Measurements from ENCODE around the gene SPEM1. TPM values are rescaled to one million over a fixed set of nuclear protein-coding genes. Genes with fewer than 3 reads are reported as not detected.

SPEM1 gene
- total and polyA plus RNA-seq, 2 of the 13 experiments (the other 11 are each of a cell fraction or from before 2014, with no cell fraction given): not detected

GRCh38 chr17:7405350-7406234 is 14.5 kb upstream of the SPEM1 start:
- TSS peak; percentile 48 for BruUV-seq (replicated peaks)
- no peak for TF ChIP-seq MTA3 (CRISPR knock-in tag; IDR thresholded peaks at IDR 0.05)
- no peak for TF ChIP-seq ZNF407 (CRISPR knock-in tag; IDR thresholded peaks at IDR 0.05; ENCODE audit: not compliant biosample characterization)
- peak; percentile 13; the same call in 1 of the 2 replicates for TF ChIP-seq GABPB1 (CRISPR knock-in tag; IDR thresholded peaks at IDR 0.05)
- no peak for TF ChIP-seq ZNF451 (CRISPR knock-in tag; IDR thresholded peaks at IDR 0.05)
- peak; percentile 42 for TF ChIP-seq PATZ1 (CRISPR knock-in tag; IDR thresholded peaks at IDR 0.05)
- peak; percentile 33 for TF ChIP-seq SRSF1 (optimal IDR thresholded peaks at IDR 0.05; ENCODE audit: low read depth, low read length)
- TF ChIP-seq SNAPC2 (CRISPR knock-in tag; IDR thresholded peaks at IDR 0.05): no peak
- no peak for TF ChIP-seq ZBTB4 (CRISPR knock-in tag; IDR thresholded peaks at IDR 0.05; ENCODE audit: borderline replicate concordance)

More at GRCh38 chr17:7405350-7406234, 14.5 kb upstream of the SPEM1 start:
- peaks cover 18% of the 10 kb centered on the region for H3K4me1 ChIP-seq (ENCODE audit: insufficient read depth, low read length)
- CTCF ChIA-PET (ENCODE audit: low intra/inter-chr PET ratio, low total read pairs): no interaction called here
- no peak overlapping the region for H3K27ac ChIP-seq (ENCODE audit: extremely low read length, insufficient read depth, low read length)
- DNase-seq (ENCODE audit: low spot score) (no peak), FAIRE-seq (no peak), ATAC-seq (no peak)
- H3K9me3 ChIP-seq (ENCODE audit: low read length): no peaks in the 10 kb centered on the region
- H2AFZ ChIP-seq (ENCODE audit: low read length): no peak overlapping the region
- H3K9ac ChIP-seq (ENCODE audit: insufficient read depth, low read depth, low read length): peak overlapping the region; percentile 69; the same call in 1 of the 2 replicates
- no peaks in the 10 kb centered on the region; a peak in 1 of 5 replicates for H3K27me3 ChIP-seq (ENCODE audit: control insufficient read depth in 1 of 2, insufficient read depth in 2 of 2, low read length in 2 of 2)
- peaks cover 4% of the 10 kb centered on the region for H3K79me2 ChIP-seq (ENCODE audit: insufficient read depth, low read length)
- WGBS (ENCODE audit: low lambda C conversion rate): 19% methylated on average over 28 of the region's 38 CpGs
- H3K4me2 ChIP-seq (ENCODE audit: low read depth, low read length): peak overlapping the region; percentile 80
- H3K4me3 ChIP-seq (replicated peaks in 1 of 3; ENCODE audit: insufficient read depth in 1 of 3, low read depth in 2 of 3, low read length in 3 of 3): peak overlapping the region; percentile 62 to 95 (median 70)
- in situ Hi-C loops (cut with HindIII; ENCODE audit: extremely low pct_ligation_motif_present, low pct_unique_long_range_greater_than_20kb) (no loop called here), intact Hi-C loops (cut with micrococcal nuclease; ENCODE audit: unreplicated experiment) (no loop called here)
- H4K20me1 ChIP-seq (ENCODE audit: insufficient read depth, low read length): no peaks in the 10 kb centered on the region
- POLR2A ChIA-PET: interaction anchor here (3.2 to 3.3 kb wide), 2 partner anchors 35 to 53 kb away, joined by 21 to 44 read pairs; partner anchors contain the start of genes FGF11, KCTD11 and TMEM95
- H3K36me3 ChIP-seq (replicated peaks in 1 of 2; ENCODE audit: control insufficient read depth in 1 of 2, insufficient read depth in 2 of 2, low read length in 2 of 2): 0 out of 5 replicates have a peak, but pooled peaks cover 0 to 2% of the 10 kb centered on the region in 2 experiments
